K562 (cell line): ENCODE data around the gene CD74.

ENCODE experiments used
- POLR2A ChIP-seq: fragments of 450-650 bp; conservative IDR thresholded peaks from 2 replicates; pipeline ENCODE4 v1.6.1; 2016
- TF ChIP-seq, protein P1 (sequence below): fragments of 250-450 bp; sonication (Bioruptor Pico); IDR thresholded peaks from 2 replicates; pipeline ENCODE4 v1.8.0; 2021; ENCODE audit warnings: moderate library complexity, mild to moderate bottlenecking, inconsistent platforms

DNA sequence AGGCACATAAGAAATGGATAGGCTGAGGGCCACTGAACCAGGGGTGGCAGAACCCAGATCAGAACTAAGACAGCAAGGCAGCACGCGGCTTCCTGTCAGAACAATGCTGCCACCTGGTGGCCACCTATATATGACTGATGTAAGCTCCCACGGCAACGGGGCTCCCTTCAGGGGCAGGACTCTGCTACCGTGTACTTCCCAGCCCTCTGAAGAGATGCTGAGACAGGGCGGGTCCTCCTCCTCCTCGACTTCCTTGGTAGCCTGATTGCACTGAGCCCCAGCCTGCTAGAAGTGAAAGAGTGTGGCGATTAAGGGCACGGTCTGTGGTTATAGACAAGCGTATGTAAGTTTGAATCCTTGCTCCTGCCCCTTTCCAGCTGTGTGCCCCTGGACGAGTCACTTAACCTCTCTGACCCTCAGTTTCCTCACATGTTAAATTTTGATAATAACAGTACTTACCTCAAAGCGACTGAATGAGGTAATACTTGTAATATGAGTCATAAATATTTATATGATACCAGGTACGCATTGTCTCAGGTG lies 23.5 kb upstream of the CD74 start:
- no peak for TF ChIP-seq POLR2A
- TF ChIP-seq, protein P1, sequence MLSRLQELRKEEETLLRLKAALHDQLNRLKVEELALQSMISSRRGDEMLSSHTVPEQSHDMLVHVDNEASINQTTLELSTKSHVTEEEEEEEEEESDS (CRISPR knock-in tag), result no peak
